Measurements from ENCODE around the gene PEX11G.
"Not testable (repeated sequence)": the region's sequence is repeated elsewhere in the genome, so short reads cannot be mapped to it uniquely, and the experiment has no call there.

DNA sequence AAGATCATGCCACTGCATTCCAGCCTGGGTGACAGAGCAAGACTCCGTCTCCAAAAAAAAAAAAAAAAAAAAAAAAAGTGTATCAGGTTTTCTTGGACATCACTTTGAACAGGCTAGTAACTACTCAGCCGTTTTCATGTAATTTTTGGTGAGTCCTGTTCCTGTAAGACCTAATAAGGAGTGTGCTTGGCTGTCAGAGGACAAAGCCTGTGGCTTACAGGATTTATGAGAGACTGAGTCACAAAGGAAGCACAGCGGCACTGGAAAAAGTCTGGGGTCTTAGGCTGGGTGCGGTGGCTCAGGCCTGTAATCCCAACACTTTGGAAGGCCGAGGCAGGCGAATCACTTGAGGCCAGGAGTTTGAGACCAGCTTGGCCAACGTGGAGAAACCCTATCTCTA lies 55.4 kb downstream of the PEX11G start:
- TF ChIP-seq, protein P1, sequence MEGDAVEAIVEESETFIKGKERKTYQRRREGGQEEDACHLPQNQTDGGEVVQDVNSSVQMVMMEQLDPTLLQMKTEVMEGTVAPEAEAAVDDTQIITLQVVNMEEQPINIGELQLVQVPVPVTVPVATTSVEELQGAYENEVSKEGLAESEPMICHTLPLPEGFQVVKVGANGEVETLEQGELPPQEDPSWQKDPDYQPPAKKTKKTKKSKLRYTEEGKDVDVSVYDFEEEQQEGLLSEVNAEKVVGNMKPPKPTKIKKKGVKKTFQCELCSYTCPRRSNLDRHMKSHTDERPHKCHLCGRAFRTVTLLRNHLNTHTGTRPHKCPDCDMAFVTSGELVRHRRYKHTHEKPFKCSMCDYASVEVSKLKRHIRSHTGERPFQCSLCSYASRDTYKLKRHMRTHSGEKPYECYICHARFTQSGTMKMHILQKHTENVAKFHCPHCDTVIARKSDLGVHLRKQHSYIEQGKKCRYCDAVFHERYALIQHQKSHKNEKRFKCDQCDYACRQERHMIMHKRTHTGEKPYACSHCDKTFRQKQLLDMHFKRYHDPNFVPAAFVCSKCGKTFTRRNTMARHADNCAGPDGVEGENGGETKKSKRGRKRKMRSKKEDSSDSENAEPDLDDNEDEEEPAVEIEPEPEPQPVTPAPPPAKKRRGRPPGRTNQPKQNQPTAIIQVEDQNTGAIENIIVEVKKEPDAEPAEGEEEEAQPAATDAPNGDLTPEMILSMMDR (IDR thresholded peaks at IDR 0.05) = not testable (repeated sequence)
- TF ChIP-seq POLR2A (IDR thresholded peaks at IDR 0.05) = not testable (repeated sequence)

All from adrenal gland (tissue), 5 donors.